K562 (cell line): ENCODE data around the gene SMC4. TPM values are rescaled to one million over a fixed set of nuclear protein-coding genes. Genes with fewer than 3 reads are reported as not detected.

Experiments used
- CXXC5 ChIP-seq: fragments of 250-450 bp; sonication (Bioruptor Pico); IDR thresholded peaks from 2 replicates; pipeline ENCODE4 v1.8.0; 2022; ENCODE audit warnings: inconsistent platforms, mild to moderate bottlenecking, moderate library complexity
- EP300 ChIP-seq: IDR thresholded peaks from 2 replicates; pipeline ENCODE4 v1.6.1; 2012; ENCODE audit warnings: low read length, improper control_type of control experiment
- EP400 ChIP-seq: fragments of 450-650 bp; IDR thresholded peaks from 2 replicates; pipeline ENCODE4 v1.6.1; 2017; ENCODE audit warnings: antibody characterized with exemption, mild to moderate bottlenecking, moderate library complexity
- GTF3C2 ChIP-seq: IDR thresholded peaks from 3 replicates; pipeline ENCODE4 v1.6.1; 2011; ENCODE audit warnings: borderline replicate concordance, mild to moderate bottlenecking, moderate library complexity; ENCODE audit not compliant: insufficient read length; ENCODE audit errors: extremely low read depth
- HNRNPL ChIP-seq: fragments of 200-400 bp; formaldehyde crosslinking; IDR thresholded peaks from 2 replicates; pipeline ENCODE4 v1.6.1; 2017; ENCODE audit warnings: low read depth, mild to moderate bottlenecking, low read length
- MITF ChIP-seq: IDR thresholded peaks from 2 replicates; pipeline ENCODE4 v1.6.1; 2014; ENCODE audit warnings: antibody characterized with exemption
- NCOA2 ChIP-seq, 2 experiments: fragments of 450-650 bp; IDR thresholded peaks; 2 replicates each; pipeline ENCODE4 v1.6.1; 2018; ENCODE audit warnings: mild to moderate bottlenecking in 2 of 2, moderate library complexity in 1 of 2; ENCODE audit not compliant: partially characterized antibody in 2 of 2
- NR2C1 ChIP-seq, 2 experiments: fragments of 450-650 bp; IDR thresholded peaks; 2 replicates each; pipeline ENCODE4 v1.6.1; 2017; ENCODE audit warnings: mild to moderate bottlenecking in 2 of 2, antibody characterized with exemption in 1 of 2, inconsistent platforms in 1 of 2, missing compliant biosample characterization in 1 of 2, missing genetic modification characterization in 1 of 2
- NR2C2 ChIP-seq, 2 experiments: fragments of 200-800 bp in 1 of 2; sonication (Bioruptor generic) in 1 of 2; sonication (generic) in 1 of 2; formaldehyde crosslinking in 1 of 2; IDR thresholded peaks; 2 replicates each; pipeline versions ENCODE4 v1.6.1 to v1.8.0; 2016 to 2022; ENCODE audit warnings: mild to moderate bottlenecking in 1 of 2, missing compliant biosample characterization in 1 of 2, missing genetic modification characterization in 1 of 2, missing genetic modification reagents in 1 of 2
- PTBP1 ChIP-seq: fragments of 200-400 bp; formaldehyde crosslinking; IDR thresholded peaks from 2 replicates; pipeline ENCODE4 v1.6.1; 2017; ENCODE audit warnings: low read depth, low read length
- PURB ChIP-seq: sonication (generic); formaldehyde crosslinking; IDR thresholded peaks from 2 replicates; pipeline ENCODE4 v1.9.0; 2021; ENCODE audit warnings: low read depth, mild to moderate bottlenecking, missing genetic modification reagents
- TCF3 ChIP-seq: sonication (generic); formaldehyde crosslinking; IDR thresholded peaks from 2 replicates; pipeline ENCODE4 v1.4.0; 2020; ENCODE audit warnings: mild to moderate bottlenecking, missing genetic modification reagents
- TFE3 ChIP-seq: fragments of 450-650 bp; formaldehyde crosslinking; IDR thresholded peaks from 2 replicates; pipeline ENCODE4 v1.4.0; 2020; ENCODE audit warnings: mild to moderate bottlenecking, mixed read lengths
- ZBTB11 ChIP-seq, 3 experiments: fragments of 200-800 bp in 1 of 3; fragments of 250-450 bp in 1 of 3; fragments of 450-650 bp in 1 of 3; sonication (Bioruptor Pico) in 1 of 3; sonication (Bioruptor generic) in 1 of 3; formaldehyde crosslinking in 1 of 3; IDR thresholded peaks; 2 replicates each; pipeline versions ENCODE4 v1.6.1 to v1.8.0; 2016 to 2022; ENCODE audit warnings: mild to moderate bottlenecking in 2 of 3, missing genetic modification characterization in 2 of 3, missing compliant biosample characterization in 1 of 3, moderate library complexity in 1 of 3
- ZNF175 ChIP-seq: fragments of 200-800 bp; sonication (Bioruptor generic); IDR thresholded peaks from 2 replicates; pipeline ENCODE4 v1.6.1; 2016; ENCODE audit warnings: low read depth, mild to moderate bottlenecking, missing genetic modification characterization, missing compliant biosample characterization
- polyA plus RNA-seq, 8 experiments: library from polyadenylated mRNA; depleted of rRNA in 4 of 8; stranded (reverse) in 5 of 8; unstranded in 3 of 8; fragments of >200 nt; fragmentation: Nextera tagmentation in 2 of 8; fragmentation: Illumina TruSeq in 1 of 8; extraction: Ambion mirVana in 2 of 8; extraction: Trizol in 1 of 8; gene quantifications; 2 replicates each; pipeline versions ENCODE4 v1.2.1 to v1.2.3, GENCODE V29; 2011 to 2014; ENCODE audit warnings: inconsistent platforms in 1 of 8, missing spikeins in 1 of 8
- total RNA-seq, 7 experiments: library from RNA; depleted of rRNA in 6 of 7; stranded (reverse); fragments of >200 nt in 6 of 7; fragmentation: Illumina TruSeq in 2 of 7; extraction: Trizol in 2 of 7; gene quantifications; 2 replicates each; pipeline versions ENCODE4 v1.2.1 to v1.2.3, GENCODE V29; 2011 to 2021; ENCODE audit warnings: low replicate concordance in 1 of 7

Gene SMC4
- total and polyA plus RNA-seq, 9 of the 15 experiments (the other 6 are each of a cell fraction or from before 2014, with no cell fraction given) = 87.9 to 347 (median 176) TPM

- TF ChIP-seq TFE3 (CRISPR knock-in tag) (no peak), NR2C2 (CRISPR knock-in tag; IDR thresholded peaks at IDR 0.05) (no peak), NR2C2 (tag; IDR thresholded peaks at IDR 0.05) (0 out of 2 replicates have a peak, but pooled peaks have one; percentile 16), NR2C1 (IDR thresholded peaks at IDR 0.05) (no peak), NR2C1 (tag; IDR thresholded peaks at IDR 0.05) (peak; percentile 37; the same call in 1 of the 2 replicates), CXXC5 (CRISPR knock-in tag) (0 out of 2 replicates have a peak, but pooled peaks have one; percentile 21), PTBP1 (no peak), MITF (no peak), TCF3 (CRISPR knock-in tag) (no peak), EP300 (peak; percentile 49; the same call in 1 of the 2 replicates), NCOA2 (IDR thresholded peaks at IDR 0.05; ENCODE audit: partially characterized antibody in 2 of 2) (no peak), ZNF175 (CRISPR knock-in tag) (peak; percentile 89), ZBTB11 (CRISPR knock-in tag; IDR thresholded peaks at IDR 0.05) (peak in 1 of 3 experiments; percentile 37; a peak in 1 of 6 replicates), HNRNPL (no peak), GTF3C2 (no peak), PURB (CRISPR knock-in tag) (no peak), EP400 (peak; percentile 32; the same call in 1 of the 2 replicates)
These were observed 52.2 kb downstream of the SMC4 start (continued) for GRCh38 chr3:160451602-160452001.
